HCT116 (cell line): Measurements from ENCODE around the gene NUP210. TPM values are rescaled to one million over a fixed set of nuclear protein-coding genes. Genes with fewer than 3 reads are reported as not detected.

Experiments
- ATAC-seq: fragments of 200-7000 bp; cut with Tn5 transposase; 2 replicates; pipeline ENCODE4 v1.9.1; 2020; ENCODE audit warnings: mild to moderate bottlenecking, moderate library complexity
- BruUV-seq: library from RNA; stranded (reverse); fragments of 400-500 nt; replicated peaks from 2 replicates; lab custom pipeline; 2021; lab: Mats Ljungman, UMichigan
- CTCF ChIA-PET: fragments of 300-600 bp; sonication (Branson Sonifier 250); formaldehyde crosslinking; loops from one replicate; lab custom pipeline; 2021; ENCODE audit warnings: antibody characterized with exemption; lab: Charles Lee
- POLR2A ChIA-PET: fragments of 300-600, 350-600 bp; sonication (Branson Sonifier 250); formaldehyde crosslinking; loops from one replicate; lab custom pipeline; 2021; ENCODE audit warnings: antibody characterized with exemption; lab: Charles Lee
- RAD21 ChIA-PET, 2 experiments: fragments of 300-600 bp; sonication (Branson Sonifier 250); formaldehyde crosslinking; loops; one replicate each; lab custom pipeline; 2023; ENCODE audit warnings: low total read pairs in 2 of 2; ENCODE audit not compliant: uncharacterized antibody in 2 of 2, unreplicated experiment in 2 of 2, low non-redundant PET in 1 of 2; lab: Charles Lee
- DNase-seq: peaks from one replicate; pipeline ENCODE4 v3.0.0-alpha.2; 2010; ENCODE audit warnings: low read depth, low spot score
- H2AFZ ChIP-seq: fragments of 200-600 bp; shearing (Covaris generic), sonication (generic); 2 replicates; pipeline ENCODE4 v1.6.1; 2017; ENCODE audit warnings: low read depth, mixed run types, mixed read lengths, antibody characterized with exemption, low read length; ENCODE audit not compliant: poor library complexity, severe bottlenecking
- H3K27ac ChIP-seq: 2 replicates; pipeline ENCODE4 v1.5.1; 2012; ENCODE audit warnings: low read depth, low read length
- H3K27me3 ChIP-seq: fragments of 200-600 bp; sonication (generic); 2 replicates; pipeline ENCODE4 v1.6.1; 2016; ENCODE audit warnings: mixed run types, low read length, mixed read lengths; ENCODE audit not compliant: insufficient read depth
- H3K36me3 ChIP-seq, 2 experiments: fragments of 200-500 bp in 1 of 2; fragments of 200-600 bp in 1 of 2; sonication (Bioruptor generic) in 1 of 2; sonication (generic) in 1 of 2; 2 replicates each; pipeline versions ENCODE4 v1.5.1 to v1.6.1; 2014 to 2016; ENCODE audit warnings: low read length in 2 of 2, inconsistent platforms in 1 of 2, mixed read lengths in 1 of 2, mixed run types in 1 of 2; ENCODE audit not compliant: insufficient read depth in 2 of 2, control insufficient read depth in 1 of 2
- H3K4me1 ChIP-seq, 2 experiments: fragments of 200-600 bp in 1 of 2; sonication (generic) in 1 of 2; 2 replicates each; pipeline versions ENCODE4 v1.5.1 to v1.6.1; 2012 to 2017; ENCODE audit warnings: low read length in 2 of 2, inconsistent platforms in 1 of 2, mild to moderate bottlenecking in 1 of 2, mixed read lengths in 1 of 2, mixed run types in 1 of 2, moderate library complexity in 1 of 2; ENCODE audit not compliant: insufficient read depth in 2 of 2, control insufficient read depth in 1 of 2
- H3K4me2 ChIP-seq: fragments of 200-600 bp; sonication (generic); 2 replicates; pipeline ENCODE4 v1.6.1; 2017; ENCODE audit warnings: mixed run types, low read length, mixed read lengths
- H3K4me3 ChIP-seq, 2 experiments: fragments of 200-600 bp in 1 of 2; sonication (generic) in 1 of 2; replicated peaks in 1 of 2; 2 replicates each; pipeline ENCODE4 v1.5.1; 2011 to 2016; ENCODE audit warnings: low read length in 2 of 2, control low read depth in 1 of 2, low read depth in 1 of 2, mild to moderate bottlenecking in 1 of 2, mixed read lengths in 1 of 2, mixed run types in 1 of 2
- H3K79me2 ChIP-seq: fragments of 200-600 bp; sonication (generic); 2 replicates; pipeline ENCODE4 v1.6.1; 2017; ENCODE audit warnings: mild to moderate bottlenecking, mixed run types, low read length, moderate library complexity, mixed read lengths; ENCODE audit not compliant: insufficient read depth
- H3K9ac ChIP-seq: fragments of 200-600 bp; sonication (generic); 2 replicates; pipeline ENCODE4 v1.6.1; 2016; ENCODE audit warnings: low read length, mixed read lengths
- H3K9me2 ChIP-seq: fragments of 200-600 bp; sonication (generic), shearing (Covaris generic); 2 replicates; pipeline ENCODE4 v1.6.1; 2017; ENCODE audit warnings: mixed run types, mild to moderate bottlenecking, moderate library complexity; ENCODE audit not compliant: insufficient read depth
- H3K9me3 ChIP-seq, 2 experiments: fragments of 200-500 bp in 1 of 2; fragments of 200-600 bp in 1 of 2; sonication (Bioruptor generic) in 1 of 2; sonication (generic) in 1 of 2; 2 replicates each; pipeline ENCODE4 v1.6.1; 2014 to 2017; ENCODE audit warnings: low read length in 2 of 2, mixed read lengths in 2 of 2, inconsistent platforms in 1 of 2, low read depth in 1 of 2, mild to moderate bottlenecking in 1 of 2, mixed run types in 1 of 2, moderate library complexity in 1 of 2; ENCODE audit not compliant: control insufficient read depth in 1 of 2, insufficient read depth in 1 of 2
- H4K20me1 ChIP-seq: fragments of 200-600 bp; sonication (generic), shearing (Covaris generic); 2 replicates; pipeline ENCODE4 v1.6.1; 2017; ENCODE audit warnings: mixed run types, mild to moderate bottlenecking, moderate library complexity; ENCODE audit not compliant: insufficient read depth
- ATF3 ChIP-seq: IDR thresholded peaks from 2 replicates; pipeline ENCODE4 v1.6.1; 2012
- CBX3 ChIP-seq: IDR thresholded peaks from 2 replicates; pipeline ENCODE4 v1.6.1; 2012; ENCODE audit warnings: low read depth
- CTCF ChIP-seq, 3 experiments: fragments of 200-600 bp in 1 of 3; sonication (generic) in 1 of 3; IDR thresholded peaks in 2 of 3; conservative IDR thresholded peaks in 1 of 3; 2 replicates each; pipeline ENCODE4 v1.5.1; 2012 to 2017; ENCODE audit warnings: low read depth in 2 of 3, low read length in 2 of 3, antibody characterized with exemption in 1 of 3, borderline replicate concordance in 1 of 3, control low read depth in 1 of 3, mild to moderate bottlenecking in 1 of 3, mixed read lengths in 1 of 3, mixed run types in 1 of 3, moderate library complexity in 1 of 3; ENCODE audit not compliant: insufficient read depth in 1 of 3
- EGR1 ChIP-seq: IDR thresholded peaks from 2 replicates; pipeline ENCODE4 v1.6.1; 2012; ENCODE audit warnings: low read depth
- ELF1 ChIP-seq: IDR thresholded peaks from 2 replicates; pipeline ENCODE4 v1.6.1; 2012; ENCODE audit warnings: low read depth, borderline replicate concordance
- EZH2 ChIP-seq: fragments of 200-600 bp; sonication (generic); IDR thresholded peaks from 2 replicates; pipeline ENCODE4 v1.6.1; 2017; ENCODE audit warnings: antibody characterized with exemption, mixed run types
- MAX ChIP-seq: IDR thresholded peaks from 2 replicates; pipeline ENCODE4 v1.6.1; 2012
- POLR2AphosphoS5 ChIP-seq: IDR thresholded peaks from 2 replicates; pipeline ENCODE4 v1.6.1; 2011; ENCODE audit warnings: mild to moderate bottlenecking, low read depth, low read length, moderate library complexity
- SIN3A ChIP-seq: IDR thresholded peaks from 2 replicates; pipeline ENCODE4 v1.6.1; 2012; ENCODE audit warnings: low read depth
- SP1 ChIP-seq: IDR thresholded peaks from 2 replicates; pipeline ENCODE4 v1.6.1; 2012; ENCODE audit warnings: low read depth
- SRF ChIP-seq: IDR thresholded peaks from 2 replicates; pipeline ENCODE4 v1.6.1; 2012; ENCODE audit warnings: low read depth
- ZBTB33 ChIP-seq: IDR thresholded peaks from 2 replicates; pipeline ENCODE4 v1.6.1; 2011; ENCODE audit warnings: mild to moderate bottlenecking, low read length, moderate library complexity; ENCODE audit not compliant: insufficient replicate concordance; ENCODE audit errors: extremely low read depth
- ZFX ChIP-seq: fragments of 450-650 bp; IDR thresholded peaks from 2 replicates; pipeline ENCODE4 v1.6.1; 2017
- ZNF274 ChIP-seq: fragments of 200-500 bp; sonication (Bioruptor generic); IDR thresholded peaks from 2 replicates; pipeline ENCODE4 v1.6.1; 2014; ENCODE audit warnings: mild to moderate bottlenecking, low read depth, low read length, inconsistent platforms
- intact Hi-C: fragments of 100-400 bp; cut with micrococcal nuclease; formaldehyde crosslinking; loops from 2 replicates; pipeline ENCODE4 v1.10.0; 2022
- total RNA-seq: library from RNA; stranded (reverse); gene quantifications from one replicate; pipeline ENCODE4 v1.2.1, GENCODE V29; 2021; ENCODE audit not compliant: unreplicated experiment

The NUP210 gene
- total RNA-seq, 1 experiment from 2014 or later: 74.9 TPM

- Histone ChIP-seq H3K36me3 (peaks cover 7 to 18% of the 10 kb centered on the region in 2 experiments; a peak in 3 of 4 replicates), H3K4me1 (no peaks in the 10 kb centered on the region), H3K79me2 (no peaks in the 10 kb centered on the region), H3K9me3 (no peaks in the 10 kb centered on the region), H4K20me1 (no peaks in the 10 kb centered on the region), H3K9me2 (no peaks in the 10 kb centered on the region), H3K9ac (no peak overlapping the region), H2AFZ (no peak overlapping the region), H3K4me3 (no peak overlapping the region), H3K4me2 (no peak overlapping the region), H3K27me3 (no peaks in the 10 kb centered on the region), H3K27ac (no peak overlapping the region)
- POLR2A ChIA-PET: no interaction called here
- no peak for ATAC-seq
- TF ChIP-seq SP1: no peak
- TF ChIP-seq EZH2: no peak
- TF ChIP-seq ZNF274: no peak
- no peak for TF ChIP-seq CBX3
- TF ChIP-seq POLR2AphosphoS5: no peak
- no peak for TF ChIP-seq CTCF (IDR thresholded peaks at IDR 0.05 in 2 of 3, conservative IDR thresholded peaks at IDR 0.05 in 1 of 3; ENCODE audit: borderline replicate concordance in 1 of 3, insufficient read depth in 1 of 3, low read depth in 2 of 3, low read length in 2 of 3)
- no peak for TF ChIP-seq MAX
- no peak for TF ChIP-seq EGR1
- no peak for TF ChIP-seq ATF3
- TF ChIP-seq SRF: no peak
- no peak for TF ChIP-seq ELF1
- TF ChIP-seq SIN3A: no peak
- TF ChIP-seq ZBTB33: no peak
- TF ChIP-seq ZFX: no peak
- DNase-seq: no peak
- RAD21 ChIA-PET: no interaction called here
- CTCF ChIA-PET: no interaction called here
- intact Hi-C loops: no loop called here
- no TSS peak for BruUV-seq
These were observed 101.3 kb downstream of the NUP210 start for GRCh38 chr3:13318626-13319470.
